IMR-90 (cell line): Measurements from ENCODE around the gene RPL10. TPM values are rescaled to one million over a fixed set of nuclear protein-coding genes. Genes with fewer than 3 reads are reported as not detected.

Experiments used
- ATAC-seq: fragments of 200-7000 bp; cut with Tn5 transposase; 2 replicates; pipeline ENCODE4 v1.9.1; 2020; ENCODE audit warnings: low read depth, mild to moderate bottlenecking, moderate library complexity
- BruUV-seq: library from RNA; stranded (reverse); fragments of 400-500 nt; replicated peaks from 2 replicates; lab custom pipeline; 2021; lab: Mats Ljungman, UMichigan
- CTCF ChIA-PET: fragments of 300-600 bp; formaldehyde crosslinking; extraction: SDS; loops from one replicate; lab custom pipeline; 2021; ENCODE audit warnings: antibody characterized with exemption; lab: Yijun Ruan, JAX
- POLR2A ChIA-PET: fragments of 300-600 bp; sonication (Branson Sonifier 250); formaldehyde crosslinking; loops from one replicate; lab custom pipeline; 2022; ENCODE audit warnings: antibody characterized with exemption; ENCODE audit not compliant: unreplicated experiment; lab: Charles Lee
- DNase-seq: peaks from one replicate; pipeline ENCODE4 v3.0.0; 2013
- H2AFZ ChIP-seq: replicated peaks from 2 replicates; pipeline ENCODE3; 2013; ENCODE audit warnings: low read length, mild to moderate bottlenecking; ENCODE audit not compliant: poor library complexity
- H2AK5ac ChIP-seq: 2 replicates; pipeline ENCODE4 v1.6.1; 2013; ENCODE audit warnings: low read depth, low read length, inconsistent platforms
- H2AK9ac ChIP-seq: replicated peaks from 2 replicates; pipeline ENCODE3; 2013; ENCODE audit warnings: mild to moderate bottlenecking, low read depth, low read length, moderate library complexity; ENCODE audit not compliant: poor library complexity
- H2BK120ac ChIP-seq: 2 replicates; pipeline ENCODE4 v1.6.1; 2013; ENCODE audit warnings: low read depth, low read length, inconsistent platforms
- H2BK15ac ChIP-seq: 3 replicates; pipeline ENCODE4 v1.6.1; 2013; ENCODE audit warnings: low read depth, low read length, inconsistent platforms
- H2BK20ac ChIP-seq: 2 replicates; pipeline ENCODE4 v1.6.1; 2013; ENCODE audit warnings: low read depth, mild to moderate bottlenecking, inconsistent platforms, low read length, moderate library complexity
- H2BK5ac ChIP-seq: 2 replicates; pipeline ENCODE4 v1.6.1; 2013; ENCODE audit warnings: mild to moderate bottlenecking, low read depth, low read length, inconsistent platforms; ENCODE audit not compliant: poor library complexity, severe bottlenecking
- H3K14ac ChIP-seq: replicated peaks from 2 replicates; pipeline ENCODE4 v1.6.1; 2013; ENCODE audit warnings: low read depth, low read length, inconsistent platforms
- H3K18ac ChIP-seq: 2 replicates; pipeline ENCODE4 v1.6.1; 2013; ENCODE audit warnings: low read depth, low read length, control low read depth
- H3K23ac ChIP-seq: 2 replicates; pipeline ENCODE4 v1.6.1; 2013; ENCODE audit warnings: low read depth, low read length, inconsistent platforms
- H3K27ac ChIP-seq: 2 replicates; pipeline ENCODE4 v1.5.1; 2013; ENCODE audit warnings: mild to moderate bottlenecking, control low read depth, low read length; ENCODE audit not compliant: insufficient read depth
- H3K27me3 ChIP-seq: 2 replicates; pipeline ENCODE4 v1.6.1; 2013; ENCODE audit warnings: low read length; ENCODE audit not compliant: control insufficient read depth, insufficient read depth
- H3K36me3 ChIP-seq: 2 replicates; pipeline ENCODE4 v1.6.1; 2013; ENCODE audit warnings: low read length, mixed read lengths; ENCODE audit not compliant: control insufficient read depth, insufficient read depth
- H3K4ac ChIP-seq: 2 replicates; pipeline ENCODE4 v1.6.1; 2013; ENCODE audit warnings: low read depth, low read length, inconsistent platforms
- H3K4me1 ChIP-seq: 2 replicates; pipeline ENCODE4 v1.6.1; 2013; ENCODE audit warnings: low read length, mixed read lengths; ENCODE audit not compliant: control insufficient read depth, insufficient read depth
- H3K4me2 ChIP-seq: 2 replicates; pipeline ENCODE4 v1.6.1; 2013; ENCODE audit warnings: low read depth, mild to moderate bottlenecking, control low read depth, low read length, moderate library complexity
- H3K4me3 ChIP-seq: 2 replicates; pipeline ENCODE4 v1.5.1; 2013; ENCODE audit warnings: low read depth, mild to moderate bottlenecking, control low read depth, low read length, moderate library complexity; ENCODE audit not compliant: insufficient read depth
- H3K56ac ChIP-seq: 2 replicates; pipeline ENCODE4 v1.6.1; 2013; ENCODE audit warnings: low read length, inconsistent platforms; ENCODE audit not compliant: insufficient read depth; ENCODE audit errors: extremely low read depth
- H3K79me1 ChIP-seq, 2 experiments: 2 replicates each; pipeline ENCODE4 v1.6.1; 2013; ENCODE audit warnings: low read length in 2 of 2, inconsistent platforms in 1 of 2, low read depth in 1 of 2
- H3K9ac ChIP-seq: 2 replicates; pipeline ENCODE4 v1.6.1; 2013; ENCODE audit warnings: low read depth, low read length, control low read depth
- H3K9me1 ChIP-seq: 2 replicates; pipeline ENCODE4 v1.6.1; 2013; ENCODE audit warnings: low read length, inconsistent platforms; ENCODE audit not compliant: insufficient read depth
- H3K9me3 ChIP-seq: 2 replicates; pipeline ENCODE4 v1.6.1; 2013; ENCODE audit warnings: low read length; ENCODE audit not compliant: control insufficient read depth, insufficient read depth
- H4K20me1 ChIP-seq: 2 replicates; pipeline ENCODE4 v1.6.1; 2013; ENCODE audit warnings: low read length, inconsistent platforms; ENCODE audit not compliant: insufficient read depth
- H4K5ac ChIP-seq: 2 replicates; pipeline ENCODE4 v1.6.1; 2013; ENCODE audit warnings: mild to moderate bottlenecking, low read depth, low read length, control low read depth
- H4K8ac ChIP-seq, 2 experiments: 2 replicates each; pipeline ENCODE4 v1.6.1; 2013; ENCODE audit warnings: low read depth in 2 of 2, low read length in 2 of 2, control low read depth in 1 of 2, inconsistent platforms in 1 of 2
- H4K91ac ChIP-seq: 2 replicates; pipeline ENCODE4 v1.6.1; 2013; ENCODE audit warnings: low read depth, low read length, inconsistent platforms; ENCODE audit not compliant: insufficient read depth
- BHLHE40 ChIP-seq: fragments of 150-350 bp; IDR thresholded peaks from 2 replicates; pipeline ENCODE4 v1.6.1; 2016; ENCODE audit warnings: mild to moderate bottlenecking, low read depth, low read length
- SMC3 ChIP-seq: fragments of 150-350 bp; IDR thresholded peaks from 2 replicates; pipeline ENCODE4 v1.6.1; 2016; ENCODE audit warnings: low read depth, mild to moderate bottlenecking, antibody characterized with exemption, low read length, moderate library complexity
- WGBS, 2 experiments: methylation state at CpG; one replicate each; pipeline versions ENCODE4 v1.1.5 to v1.1.7; 2013; ENCODE audit warnings: missing lambda C conversion rate in 2 of 2; ENCODE audit not compliant: insufficient read length in 1 of 2; ENCODE audit errors: extremely low coverage in 2 of 2; 5-methylcytosine and 5-hydroxymethylcytosine counted together
- dilution Hi-C: fragments of 300-500 bp; cut with HindIII; formaldehyde crosslinking; loops from one replicate; pipeline ENCODE4 v1.14.3; 2018; ENCODE audit warnings: low sequenced_read_pairs; ENCODE audit not compliant: unreplicated experiment
- in situ Hi-C: fragments of 300-500 bp; cut with MboI; formaldehyde crosslinking; loops from 3 replicates; pipeline ENCODE4 v1.14.3; 2019; ENCODE audit warnings: low sequenced_read_pairs, inconsistent platforms, mixed read lengths
- intact Hi-C: fragments of 100-400 bp; cut with micrococcal nuclease; formaldehyde crosslinking; loops from 2 replicates; pipeline ENCODE4 v1.10.0; 2022
- polyA plus RNA-seq, 3 experiments: library from polyadenylated mRNA; depleted of rRNA; stranded (reverse); fragments of >200 nt; gene quantifications; 2 replicates each; pipeline ENCODE4 v1.2.3, GENCODE V29; 2012; ENCODE audit warnings: low replicate concordance in 1 of 3
- total RNA-seq: library from RNA; depleted of rRNA; stranded (reverse); fragments of >200 nt; gene quantifications from 2 replicates; pipeline ENCODE4 v1.2.3, GENCODE V29; 2012

The RPL10 gene
- total and polyA plus RNA-seq, 2 of the 4 experiments (the other 2 are of a cell fraction): 1,582 to 7,467 TPM

DNA sequence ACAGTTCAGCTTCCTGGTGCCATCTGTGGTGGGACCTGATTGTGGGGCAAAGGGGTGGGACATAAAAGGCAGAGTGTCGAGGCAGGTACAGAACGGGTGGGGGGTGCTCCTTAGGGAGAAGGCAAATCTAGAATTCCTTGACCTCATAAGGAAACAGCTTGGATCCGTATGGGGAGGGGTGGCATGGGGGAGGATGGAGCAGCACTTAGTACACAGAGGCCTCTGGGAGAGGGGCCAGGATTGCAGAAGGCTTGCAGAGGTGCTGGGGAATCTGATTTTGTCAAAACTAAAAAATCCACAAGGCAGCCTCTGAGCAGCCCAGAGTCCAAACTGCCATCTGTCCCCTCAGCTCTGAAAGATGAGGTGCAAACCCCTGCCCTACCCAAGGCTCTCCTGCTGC is 21.4 kb upstream of the RPL10 start:
- Histone ChIP-seq H3K27ac (peak overlapping the region; percentile 94; the same call in 1 of the 2 replicates), H4K20me1 (peaks cover 17% of the 10 kb centered on the region), H3K4me2 (no peak overlapping the region; the same call in 1 of the 2 replicates), H3K4me1 (peaks cover 13% of the 10 kb centered on the region), H2AK5ac (peak overlapping the region; percentile 81), H3K9ac (peak overlapping the region; percentile 62), H3K56ac (no peak overlapping the region), H2BK15ac (no peak overlapping the region), H2AFZ (no peak overlapping the region), H4K8ac (peak overlapping the region; percentile 47 to 65; a peak in 2 of 4 replicates), H2BK5ac (peak overlapping the region; percentile 86), H2BK20ac (no peak overlapping the region), H3K4me3 (no peak overlapping the region), H3K79me1 (peaks cover 0 to 25% of the 10 kb centered on the region in 2 experiments; a peak in 3 of 4 replicates), H3K27me3 (no peaks in the 10 kb centered on the region), H4K5ac (peak overlapping the region; percentile 29; the same call in 1 of the 2 replicates), H3K36me3 (peaks cover 11% of the 10 kb centered on the region; the same call in 1 of the 2 replicates), H3K14ac (no peak overlapping the region), H3K9me1 (0 out of 2 replicates have a peak, but pooled peaks cover 5% of the 10 kb centered on the region), H4K91ac (peak overlapping the region; percentile 54; the same call in 1 of the 2 replicates), H3K23ac (no peak overlapping the region), H2AK9ac (peak overlapping the region; percentile 91), H2BK120ac (peak overlapping the region; percentile 58; the same call in 1 of the 2 replicates), H3K9me3 (no peaks in the 10 kb centered on the region), H3K4ac (peak overlapping the region; percentile 61), H3K18ac (peak overlapping the region; percentile 6; the same call in 1 of the 2 replicates)
- ChIA-PET POLR2A (no interaction called here), CTCF (no interaction called here)
- intact Hi-C loops: no loop called here
- in situ Hi-C loops: no loop called here
- TF ChIP-seq BHLHE40 (no peak), SMC3 (no peak)
- ATAC-seq (no peak), DNase-seq (peak; percentile 24)
- 82% methylated on average over 2 of the region's 3 CpGs; no CpG with 5 or more reads in 1 of the 2 experiments for WGBS, 2 experiments
- no TSS peak for BruUV-seq
- dilution Hi-C loops: no loop called here
